Activated CD4-positive, alpha-beta memory T cell treated with anti-CD3 and anti-CD28 coated beads for 36 hours (primary cell): ENCODE measurements around the gene AFF1. TPM values are rescaled to one million over a fixed set of nuclear protein-coding genes. Genes with fewer than 3 reads are reported as not detected.
"Not testable (repeated sequence)": the region's sequence is repeated elsewhere in the genome, so short reads cannot be mapped to it uniquely, and the experiment has no call there.

Experiments used
- CTCF ChIA-PET: fragments of 350-600 bp; sonication (Branson Sonifier 250); formaldehyde crosslinking; loops from one replicate; lab custom pipeline; 2021; ENCODE audit warnings: antibody characterized with exemption, inconsistent platforms; lab: Charles Lee
- POLR2A ChIA-PET: fragments of 350-600 bp; sonication (Branson Sonifier 250); formaldehyde crosslinking; loops from one replicate; lab custom pipeline; 2021; ENCODE audit warnings: antibody characterized with exemption; lab: Charles Lee
- DNase-seq: peaks from one replicate; pipeline ENCODE4 v3.0.0-alpha.2; 2020
- H3K27ac Mint-ChIP-seq: one replicate; pipeline ENCODE4 v1.8.0; 2021; ENCODE audit warnings: mixed read lengths
- H3K27me3 Mint-ChIP-seq: one replicate; pipeline ENCODE4 v1.8.0; 2021; ENCODE audit warnings: mixed read lengths
- H3K36me3 Mint-ChIP-seq: one replicate; pipeline ENCODE4 v1.8.0; 2021; ENCODE audit warnings: mixed read lengths
- H3K4me1 Mint-ChIP-seq: one replicate; pipeline ENCODE4 v1.8.0; 2021; ENCODE audit warnings: low read depth, mixed read lengths
- H3K4me3 Mint-ChIP-seq: one replicate; pipeline ENCODE4 v1.8.0; 2021; ENCODE audit warnings: mild to moderate bottlenecking, mixed read lengths
- H3K9me3 Mint-ChIP-seq: one replicate; pipeline ENCODE4 v1.8.0; 2021; ENCODE audit warnings: mixed read lengths
- intact Hi-C: fragments of 100-400 bp; cut with micrococcal nuclease; formaldehyde crosslinking; loops from one replicate; pipeline ENCODE4 v1.15.1; 2023
- total RNA-seq, 2 experiments: library from RNA; stranded (reverse); gene quantifications; one replicate each; pipeline ENCODE4 v1.2.3, GENCODE V29; 2021

AFF1 gene
- total RNA-seq, 2 experiments from 2014 or later, result 46.1 to 50.8 TPM

GRCh38 chr4:86993909-86994681, 59.3 kb downstream of the AFF1 start:
- no peaks in the 10 kb centered on the region for H3K27me3 Mint-ChIP-seq
- no peaks in the 10 kb centered on the region for H3K9me3 Mint-ChIP-seq
- CTCF ChIA-PET, result no interaction called here
- DNase-seq, result no peak
- H3K36me3 Mint-ChIP-seq, result peaks cover 5% of the 10 kb centered on the region
- H3K4me3 Mint-ChIP-seq, result no peak overlapping the region
- intact Hi-C loops, result no loop called here
- POLR2A ChIA-PET, result no interaction called here
- H3K4me1 Mint-ChIP-seq, result peaks cover 15% of the 10 kb centered on the region
- H3K27ac Mint-ChIP-seq, result no peak overlapping the region

- intact Hi-C loops, result no loop called here
These were observed 59.9 kb downstream of the AFF1 start for GRCh38 chr4:86994686-86995085.

GRCh38 chr4:86996510-86996909, 61.7 kb downstream of the AFF1 start:
- H3K9me3 Mint-ChIP-seq, H3K27ac Mint-ChIP-seq, H3K4me3 Mint-ChIP-seq, H3K27me3 Mint-ChIP-seq, CTCF ChIA-PET, intact Hi-C loops, H3K36me3 Mint-ChIP-seq, POLR2A ChIA-PET, DNase-seq: not testable (repeated sequence)
- H3K4me1 Mint-ChIP-seq, result peaks cover 23% of the 10 kb centered on the region

More at GRCh38 chr4:86994686-86995085, 59.9 kb downstream of the AFF1 start:
- Mint-ChIP-seq H3K4me1 (peaks cover 18% of the 10 kb centered on the region), H3K4me3 (no peak overlapping the region), H3K27ac (no peak overlapping the region), H3K9me3 (no peaks in the 10 kb centered on the region), H3K36me3 (peaks cover 3% of the 10 kb centered on the region), H3K27me3 (no peaks in the 10 kb centered on the region)
- no peak for DNase-seq
- POLR2A ChIA-PET, result no interaction called here
- CTCF ChIA-PET, result no interaction called here

- H3K27me3 Mint-ChIP-seq, result no peaks in the 10 kb centered on the region
- H3K36me3 Mint-ChIP-seq, result peaks cover 3% of the 10 kb centered on the region
- H3K4me3 Mint-ChIP-seq, result no peak overlapping the region
- H3K9me3 Mint-ChIP-seq, result no peaks in the 10 kb centered on the region
- ChIA-PET CTCF (interaction anchor here (1.3 kb wide), 1 partner anchor 77 kb away, joined by 5 read pairs; no protein-coding TSS in a partner anchor), POLR2A (no interaction called here)
- H3K4me1 Mint-ChIP-seq, result peaks cover 23% of the 10 kb centered on the region
- H3K27ac Mint-ChIP-seq, result no peak overlapping the region
- DNase-seq, result no peak
- intact Hi-C loops, result no loop called here
These were observed 64.4 kb downstream of the AFF1 start for GRCh38 chr4:86999136-86999643.

GRCh38 chr4:87002682-87003043, 67.9 kb downstream of the AFF1 start:
- DNase-seq, result no peak
- POLR2A ChIA-PET, result no interaction called here
- CTCF ChIA-PET, result no interaction called here
- H3K9me3 Mint-ChIP-seq, result no peaks in the 10 kb centered on the region
- H3K27ac Mint-ChIP-seq, result no peak overlapping the region
- H3K27me3 Mint-ChIP-seq, result no peaks in the 10 kb centered on the region
- H3K4me3 Mint-ChIP-seq, result no peak overlapping the region
- H3K36me3 Mint-ChIP-seq, result peaks cover under 1% of the 10 kb centered on the region
- H3K4me1 Mint-ChIP-seq, result peaks cover 36% of the 10 kb centered on the region
- intact Hi-C loops, result no loop called here

- no peaks in the 10 kb centered on the region for H3K9me3 Mint-ChIP-seq
- H3K4me1 Mint-ChIP-seq, result peaks cover 40% of the 10 kb centered on the region
- H3K4me3 Mint-ChIP-seq, result no peak overlapping the region
- no peaks in the 10 kb centered on the region for H3K27me3 Mint-ChIP-seq
- peaks cover 3% of the 10 kb centered on the region for H3K36me3 Mint-ChIP-seq
- intact Hi-C loops, result no loop called here
- no peak for DNase-seq
- CTCF ChIA-PET, result interaction anchor here (4.7 kb wide), 1 partner anchor 68 kb away, joined by 40 read pairs; the partner anchor contains the start of gene AFF1
- no peak overlapping the region for H3K27ac Mint-ChIP-seq
- POLR2A ChIA-PET, result no interaction called here
These were observed 68.5 kb downstream of the AFF1 start for GRCh38 chr4:87003266-87003665.

GRCh38 chr4:87005369-87005689, 70.5 kb downstream of the AFF1 start:
- Mint-ChIP-seq H3K36me3 (peaks cover 3% of the 10 kb centered on the region), H3K4me3 (peak overlapping the region; percentile 91), H3K27ac (peak overlapping the region; percentile 97), H3K27me3 (no peaks in the 10 kb centered on the region), H3K4me1 (peaks cover 41% of the 10 kb centered on the region), H3K9me3 (no peaks in the 10 kb centered on the region)
- DNase-seq, result no peak
- intact Hi-C loops, result loop anchor here (5.0 kb wide), 2 partner anchors 48 to 1377 kb away; no protein-coding TSS in a partner anchor
- CTCF ChIA-PET, result interaction anchor here (0.6 to 4.7 kb wide), 7 partner anchors 26 to 1219 kb away, joined by 4 to 40 read pairs (median 7); partner anchors contain the start of gene AFF1
- POLR2A ChIA-PET, result interaction anchor here (0.7 to 6.9 kb wide), 9 partner anchors 31 to 88 kb away, joined by 3 to 103 read pairs (median 5); partner anchors contain the start of gene AFF1

- H3K36me3 Mint-ChIP-seq, result peaks cover 3% of the 10 kb centered on the region
- H3K4me1 Mint-ChIP-seq, result peaks cover 38% of the 10 kb centered on the region
- no peaks in the 10 kb centered on the region for H3K27me3 Mint-ChIP-seq
- DNase-seq, result peak; percentile 71
- intact Hi-C loops, result loop anchor here (1.0 to 5.0 kb wide), 12 partner anchors 11 to 1376 kb away; partner anchors contain the start of gene KLHL8
- ChIA-PET CTCF (interaction anchor here (0.6 to 4.7 kb wide), 11 partner anchors 27 to 1218 kb away, joined by 3 to 40 read pairs (median 4); partner anchors contain the start of gene AFF1), POLR2A (interaction anchor here (0.7 to 6.9 kb wide), 25 partner anchors 9 to 98 kb away, joined by 3 to 103 read pairs (median 4); partner anchors contain the start of gene AFF1)
- H3K9me3 Mint-ChIP-seq, result no peaks in the 10 kb centered on the region
- H3K27ac Mint-ChIP-seq, result peak overlapping the region; percentile 97
- H3K4me3 Mint-ChIP-seq, result peak overlapping the region; percentile 91
These were observed 71.0 kb downstream of the AFF1 start for GRCh38 chr4:87005690-87006425.

GRCh38 chr4:87006426-87006675, 71.5 kb downstream of the AFF1 start:
- H3K27ac Mint-ChIP-seq, result peak overlapping the region; percentile 97
- ChIA-PET POLR2A (interaction anchor here (0.7 to 6.9 kb wide), 23 partner anchors 9 to 97 kb away, joined by 3 to 103 read pairs (median 4); partner anchors contain the start of gene AFF1), CTCF (interaction anchor here (0.6 to 4.7 kb wide), 10 partner anchors 27 to 153 kb away, joined by 3 to 40 read pairs (median 6); partner anchors contain the start of gene AFF1)
- peak overlapping the region; percentile 91 for H3K4me3 Mint-ChIP-seq
- H3K36me3 Mint-ChIP-seq, result peaks cover 3% of the 10 kb centered on the region
- no peaks in the 10 kb centered on the region for H3K27me3 Mint-ChIP-seq
- intact Hi-C loops, result loop anchor here (1.0 to 5.0 kb wide), 12 partner anchors 11 to 1376 kb away; partner anchors contain the start of gene KLHL8
- DNase-seq, result no peak
- H3K9me3 Mint-ChIP-seq, result no peaks in the 10 kb centered on the region
- H3K4me1 Mint-ChIP-seq, result peaks cover 42% of the 10 kb centered on the region

GRCh38 chr4:87006676-87007527, 72.1 kb downstream of the AFF1 start:
- POLR2A ChIA-PET, result interaction anchor here (0.7 to 6.9 kb wide), 26 partner anchors 8 to 97 kb away, joined by 3 to 103 read pairs (median 4); partner anchors contain the start of gene AFF1

More at GRCh38 chr4:87006676-87007527, 72.1 kb downstream of the AFF1 start:
- peaks cover 48% of the 10 kb centered on the region for H3K4me1 Mint-ChIP-seq
- DNase-seq, result peak; percentile 90
- H3K36me3 Mint-ChIP-seq, result peaks cover 3% of the 10 kb centered on the region
- peak overlapping the region; percentile 97 for H3K27ac Mint-ChIP-seq
- CTCF ChIA-PET, result interaction anchor here (0.6 to 4.7 kb wide), 12 partner anchors 28 to 152 kb away, joined by 3 to 40 read pairs (median 4); partner anchors contain the start of gene AFF1
- no peaks in the 10 kb centered on the region for H3K27me3 Mint-ChIP-seq
- H3K4me3 Mint-ChIP-seq, result peak overlapping the region; percentile 91
- H3K9me3 Mint-ChIP-seq, result no peaks in the 10 kb centered on the region
- intact Hi-C loops, result loop anchor here (1.0 to 5.0 kb wide), 12 partner anchors 10 to 1375 kb away; partner anchors contain the start of gene KLHL8
